Hepatocyte (in vitro differentiated cells): ENCODE data around the gene MAST4. TPM values are rescaled to one million over a fixed set of nuclear protein-coding genes. Genes with fewer than 3 reads are reported as not detected.

Source experiments
- DNase-seq: peaks from one replicate; pipeline ENCODE4 v3.0.0-alpha.2; 2016; ENCODE audit warnings: low spot score
- H2AFZ ChIP-seq: fragments of 200-600 bp; sonication (generic); 2 replicates; pipeline ENCODE4 v1.6.0; 2016; ENCODE audit warnings: antibody characterized with exemption, mild to moderate bottlenecking
- H3K27ac ChIP-seq: fragments of 200-600 bp; sonication (generic); 2 replicates; pipeline ENCODE4 v1.5.1; 2016; ENCODE audit warnings: mild to moderate bottlenecking
- H3K27me3 ChIP-seq: fragments of 200-600 bp; sonication (generic); 2 replicates; pipeline ENCODE4 v1.6.1; 2016
- H3K36me3 ChIP-seq: fragments of 200-600 bp; sonication (generic); replicated peaks from 2 replicates; pipeline ENCODE4 v1.5.1; 2016; ENCODE audit warnings: low read depth; ENCODE audit not compliant: insufficient read depth
- H3K4me1 ChIP-seq: fragments of 200-600 bp; sonication (generic); 2 replicates; pipeline ENCODE4 v1.5.1; 2016; ENCODE audit warnings: mild to moderate bottlenecking, moderate library complexity; ENCODE audit not compliant: insufficient read depth
- H3K4me2 ChIP-seq: fragments of 200-600 bp; sonication (generic); 2 replicates; pipeline ENCODE4 v1.6.0; 2016
- H3K4me3 ChIP-seq: fragments of 200-600 bp; sonication (generic); 2 replicates; pipeline ENCODE4 v1.5.1; 2016; ENCODE audit warnings: mild to moderate bottlenecking
- H3K79me2 ChIP-seq: fragments of 200-600 bp; sonication (generic); 2 replicates; pipeline ENCODE4 v1.6.0; 2017; ENCODE audit warnings: mild to moderate bottlenecking
- H3K9me2 ChIP-seq: fragments of 200-600 bp; sonication (generic); replicated peaks from 2 replicates; pipeline ENCODE4 v1.6.0; 2017; ENCODE audit warnings: mild to moderate bottlenecking; ENCODE audit not compliant: insufficient read depth
- H3K9me3 ChIP-seq: fragments of 200-600 bp; sonication (generic); 2 replicates; pipeline ENCODE4 v1.5.1; 2016; ENCODE audit warnings: low read depth, mild to moderate bottlenecking
- H4K20me1 ChIP-seq: fragments of 200-600 bp; sonication (generic); 2 replicates; pipeline ENCODE4 v1.6.0; 2016; ENCODE audit warnings: mild to moderate bottlenecking; ENCODE audit not compliant: insufficient read depth, poor library complexity, severe bottlenecking
- EZH2 ChIP-seq: fragments of 200-600 bp; sonication (generic); IDR thresholded peaks from 2 replicates; pipeline ENCODE4 v1.6.1; 2016; ENCODE audit warnings: antibody characterized with exemption, mild to moderate bottlenecking, borderline replicate concordance
- EZH2phosphoT487 ChIP-seq: fragments of 200-600 bp; sonication (generic); IDR thresholded peaks from one replicate; pipeline ENCODE4 v1.6.1; 2018; ENCODE audit warnings: antibody characterized with exemption, mild to moderate bottlenecking, low read depth, moderate library complexity; ENCODE audit not compliant: unreplicated experiment, severe bottlenecking
- WGBS: methylation state at CpG from one replicate; pipeline ENCODE4 v1.1.6; 2016; ENCODE audit warnings: low lambda C conversion rate; ENCODE audit errors: missing lambda C conversion rate; 5-methylcytosine and 5-hydroxymethylcytosine counted together
- polyA plus RNA-seq: library from polyadenylated mRNA; unstranded; fragments of >200 nt; fragmentation: Nextera tagmentation; extraction: Ambion mirVana; gene quantifications from 2 replicates; pipeline ENCODE4 v1.2.1, GENCODE V29; 2016
- total RNA-seq: library from RNA; depleted of rRNA; stranded (reverse); fragments of >200 nt; gene quantifications from 2 replicates; pipeline ENCODE4 v1.2.3, GENCODE V29; 2014
- TF ChIP-seq, protein P1 (sequence below): fragments of 200-600 bp; sonication (generic); IDR thresholded peaks from 2 replicates; pipeline ENCODE4 v1.5.1; 2016; ENCODE audit warnings: antibody characterized with exemption, mild to moderate bottlenecking; ENCODE audit not compliant: poor library complexity

The MAST4 gene
- total and polyA plus RNA-seq, 2 experiments from 2014 or later: 11.7 to 13.2 TPM

GRCh38 chr5:67051164-67051563, 455.0 kb downstream of the MAST4 start:
- Histone ChIP-seq H4K20me1 (no peaks in the 10 kb centered on the region), H3K9me2 (no peaks in the 10 kb centered on the region), H3K27me3 (no peaks in the 10 kb centered on the region), H3K27ac (peak overlapping the region; percentile 72), H3K4me1 (peaks cover 22% of the 10 kb centered on the region), H3K9me3 (no peaks in the 10 kb centered on the region), H2AFZ (no peak overlapping the region), H3K4me2 (peak overlapping the region; percentile 50), H3K79me2 (peaks cover 36% of the 10 kb centered on the region), H3K4me3 (no peak overlapping the region), H3K36me3 (no peaks in the 10 kb centered on the region)
- no peak for TF ChIP-seq EZH2phosphoT487
- TF ChIP-seq, protein P1, sequence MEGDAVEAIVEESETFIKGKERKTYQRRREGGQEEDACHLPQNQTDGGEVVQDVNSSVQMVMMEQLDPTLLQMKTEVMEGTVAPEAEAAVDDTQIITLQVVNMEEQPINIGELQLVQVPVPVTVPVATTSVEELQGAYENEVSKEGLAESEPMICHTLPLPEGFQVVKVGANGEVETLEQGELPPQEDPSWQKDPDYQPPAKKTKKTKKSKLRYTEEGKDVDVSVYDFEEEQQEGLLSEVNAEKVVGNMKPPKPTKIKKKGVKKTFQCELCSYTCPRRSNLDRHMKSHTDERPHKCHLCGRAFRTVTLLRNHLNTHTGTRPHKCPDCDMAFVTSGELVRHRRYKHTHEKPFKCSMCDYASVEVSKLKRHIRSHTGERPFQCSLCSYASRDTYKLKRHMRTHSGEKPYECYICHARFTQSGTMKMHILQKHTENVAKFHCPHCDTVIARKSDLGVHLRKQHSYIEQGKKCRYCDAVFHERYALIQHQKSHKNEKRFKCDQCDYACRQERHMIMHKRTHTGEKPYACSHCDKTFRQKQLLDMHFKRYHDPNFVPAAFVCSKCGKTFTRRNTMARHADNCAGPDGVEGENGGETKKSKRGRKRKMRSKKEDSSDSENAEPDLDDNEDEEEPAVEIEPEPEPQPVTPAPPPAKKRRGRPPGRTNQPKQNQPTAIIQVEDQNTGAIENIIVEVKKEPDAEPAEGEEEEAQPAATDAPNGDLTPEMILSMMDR: no peak
- no peak for TF ChIP-seq EZH2
- peak; percentile 46 for DNase-seq
- 33% methylated on average over 1 of the region's 1 CpG for WGBS

DNA sequence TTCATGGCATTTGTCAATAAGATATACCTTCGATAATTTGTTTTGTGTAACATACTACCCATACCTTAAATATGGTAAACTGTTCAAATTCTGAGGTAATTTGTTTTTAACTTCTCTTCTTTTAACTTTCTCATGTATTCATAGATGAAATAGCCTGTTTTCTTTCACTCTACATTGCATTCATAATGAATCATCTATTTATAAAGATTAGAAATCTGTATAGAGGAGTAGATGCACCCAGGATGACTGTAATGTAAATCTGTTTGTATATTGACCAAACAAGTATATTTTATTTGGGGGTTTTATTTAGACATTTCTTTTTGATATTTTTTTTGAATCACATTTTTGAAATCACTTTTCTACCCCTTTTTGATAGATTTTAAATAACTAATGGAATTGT, 455.8 kb downstream of the MAST4 start:
- TF ChIP-seq, protein P1: no peak
- TF ChIP-seq EZH2 (no peak), EZH2phosphoT487 (no peak)
- no peaks in the 10 kb centered on the region for H3K9me3 ChIP-seq
- no peaks in the 10 kb centered on the region for H4K20me1 ChIP-seq
- H3K9me2 ChIP-seq: no peaks in the 10 kb centered on the region
- no peak overlapping the region for H2AFZ ChIP-seq
- 81% methylated on average over 1 of the region's 1 CpG for WGBS
- H3K27ac ChIP-seq: peak overlapping the region; percentile 72
- peaks cover 15% of the 10 kb centered on the region for H3K4me1 ChIP-seq
- H3K4me2 ChIP-seq: no peak overlapping the region
- H3K4me3 ChIP-seq: no peak overlapping the region
- no peak for DNase-seq
- H3K36me3 ChIP-seq: no peaks in the 10 kb centered on the region
- no peaks in the 10 kb centered on the region for H3K27me3 ChIP-seq
- H3K79me2 ChIP-seq: peaks cover 36% of the 10 kb centered on the region

- WGBS: 89% methylated on average over 1 of the region's 1 CpG
- H3K9me2 ChIP-seq: no peaks in the 10 kb centered on the region
- H3K4me1 ChIP-seq: peaks cover 6% of the 10 kb centered on the region
- H3K9me3 ChIP-seq: no peaks in the 10 kb centered on the region
- H4K20me1 ChIP-seq: no peaks in the 10 kb centered on the region
- no peak overlapping the region for H2AFZ ChIP-seq
- no peak overlapping the region for H3K4me2 ChIP-seq
- H3K4me3 ChIP-seq: no peak overlapping the region
- H3K27ac ChIP-seq: no peak overlapping the region
- TF ChIP-seq EZH2: no peak
- TF ChIP-seq, protein P1: no peak
- no peak for DNase-seq
- peaks cover 30% of the 10 kb centered on the region for H3K79me2 ChIP-seq
- H3K36me3 ChIP-seq: no peaks in the 10 kb centered on the region
- no peaks in the 10 kb centered on the region for H3K27me3 ChIP-seq
These were observed 457.0 kb downstream of the MAST4 start for GRCh38 chr5:67053229-67053628.
